HEK293 (cell line): Measurements from ENCODE around the gene HDHD3.

Experiments used
- MZF1 ChIP-seq: fragments of 450-650 bp; formaldehyde crosslinking; IDR thresholded peaks from 2 replicates; pipeline ENCODE4 v1.5.1; 2017; ENCODE audit warnings: missing biosample characterization, missing genetic modification characterization, borderline replicate concordance
- SP7 ChIP-seq: fragments of 450-650 bp; formaldehyde crosslinking; IDR thresholded peaks from 2 replicates; pipeline ENCODE4 v1.5.1; 2016; ENCODE audit warnings: missing biosample characterization, missing genetic modification characterization
- YY1 ChIP-seq: fragments of 450-650 bp; formaldehyde crosslinking; IDR thresholded peaks from 2 replicates; pipeline ENCODE4 v1.5.1; 2018; ENCODE audit warnings: missing biosample characterization, missing genetic modification characterization
- ZBTB48 ChIP-seq: fragments of 450-650 bp; formaldehyde crosslinking; IDR thresholded peaks from 2 replicates; pipeline ENCODE4 v1.5.1; 2016; ENCODE audit warnings: missing biosample characterization, missing genetic modification characterization
- ZBTB8A ChIP-seq: fragments of 450-650 bp; formaldehyde crosslinking; IDR thresholded peaks from 2 replicates; pipeline ENCODE4 v1.5.1; 2016; ENCODE audit warnings: missing biosample characterization, missing genetic modification characterization
- ZFP3 ChIP-seq: fragments of 450-650 bp; formaldehyde crosslinking; IDR thresholded peaks from 2 replicates; pipeline ENCODE4 v1.5.1; 2016; ENCODE audit warnings: low read depth, missing biosample characterization, missing genetic modification characterization
- ZNF121 ChIP-seq: fragments of 450-650 bp; formaldehyde crosslinking; IDR thresholded peaks from 2 replicates; pipeline ENCODE4 v1.5.1; 2016; ENCODE audit warnings: missing biosample characterization, missing genetic modification characterization
- ZNF133 ChIP-seq: fragments of 450-650 bp; formaldehyde crosslinking; IDR thresholded peaks from 2 replicates; pipeline ENCODE4 v1.5.1; 2016; ENCODE audit warnings: missing biosample characterization, missing genetic modification characterization
- ZNF148 ChIP-seq: fragments of 450-650 bp; formaldehyde crosslinking; IDR thresholded peaks from 2 replicates; pipeline ENCODE4 v1.5.0; 2017; ENCODE audit warnings: missing biosample characterization, missing genetic modification characterization, borderline replicate concordance
- ZNF175 ChIP-seq: fragments of 450-650 bp; formaldehyde crosslinking; IDR thresholded peaks from 2 replicates; pipeline ENCODE4 v1.5.1; 2016; ENCODE audit warnings: missing biosample characterization, missing genetic modification characterization
- ZNF248 ChIP-seq: fragments of 450-650 bp; formaldehyde crosslinking; IDR thresholded peaks from 2 replicates; pipeline ENCODE4 v1.5.1; 2017; ENCODE audit warnings: missing biosample characterization, missing genetic modification characterization
- ZNF311 ChIP-seq: fragments of 450-650 bp; formaldehyde crosslinking; IDR thresholded peaks from 2 replicates; pipeline ENCODE4 v1.5.1; 2017; ENCODE audit warnings: missing biosample characterization, missing genetic modification characterization, borderline replicate concordance
- ZNF335 ChIP-seq: fragments of 450-650 bp; formaldehyde crosslinking; conservative IDR thresholded peaks from 2 replicates; pipeline ENCODE4 v1.5.1; 2016; ENCODE audit warnings: missing biosample characterization, missing genetic modification characterization
- ZNF426 ChIP-seq: fragments of 450-650 bp; formaldehyde crosslinking; IDR thresholded peaks from 2 replicates; pipeline ENCODE4 v1.5.1; 2017; ENCODE audit warnings: missing biosample characterization, missing genetic modification characterization, mild to moderate bottlenecking, inconsistent platforms, moderate library complexity
- ZNF501 ChIP-seq: fragments of 450-650 bp; formaldehyde crosslinking; IDR thresholded peaks from 2 replicates; pipeline ENCODE4 v1.5.1; 2016; ENCODE audit warnings: missing biosample characterization, missing genetic modification characterization
- ZNF514 ChIP-seq: fragments of 450-650 bp; formaldehyde crosslinking; IDR thresholded peaks from 2 replicates; pipeline ENCODE4 v1.5.1; 2016; ENCODE audit warnings: missing biosample characterization, missing genetic modification characterization
- ZNF561 ChIP-seq: fragments of 450-650 bp; IDR thresholded peaks from 2 replicates; pipeline ENCODE4 v1.5.1; 2018; ENCODE audit warnings: missing biosample characterization, missing genetic modification characterization, borderline replicate concordance
- ZNF585B ChIP-seq: fragments of 450-650 bp; formaldehyde crosslinking; IDR thresholded peaks from 2 replicates; pipeline ENCODE4 v1.5.1; 2016; ENCODE audit warnings: missing biosample characterization, missing genetic modification characterization
- ZSCAN23 ChIP-seq: fragments of 450-650 bp; formaldehyde crosslinking; IDR thresholded peaks from 2 replicates; pipeline ENCODE4 v1.5.1; 2016; ENCODE audit warnings: missing biosample characterization, missing genetic modification characterization
- TF ChIP-seq, protein P1 (sequence below): fragments of 450-650 bp; formaldehyde crosslinking; IDR thresholded peaks from 2 replicates; pipeline ENCODE4 v1.5.1; 2017; ENCODE audit warnings: missing biosample characterization, missing genetic modification characterization
- TF ChIP-seq, protein P2 (sequence below): fragments of 450-650 bp; formaldehyde crosslinking; IDR thresholded peaks from 2 replicates; pipeline ENCODE4 v1.5.1; 2016; ENCODE audit warnings: missing biosample characterization, missing genetic modification characterization
- TF ChIP-seq, protein P3 (sequence below): fragments of 450-650 bp; formaldehyde crosslinking; IDR thresholded peaks from 2 replicates; pipeline ENCODE4 v1.5.1; 2016; ENCODE audit warnings: missing biosample characterization, missing genetic modification characterization
- TF ChIP-seq, protein P4 (sequence below): fragments of 450-650 bp; formaldehyde crosslinking; IDR thresholded peaks from 2 replicates; pipeline ENCODE4 v1.5.1; 2016; ENCODE audit warnings: missing biosample characterization, missing genetic modification characterization
- TF ChIP-seq, protein P5 (sequence below): fragments of 450-650 bp; formaldehyde crosslinking; IDR thresholded peaks from 2 replicates; pipeline ENCODE4 v1.5.1; 2016; ENCODE audit warnings: missing biosample characterization, missing genetic modification characterization

The HDHD3 gene

DNA sequence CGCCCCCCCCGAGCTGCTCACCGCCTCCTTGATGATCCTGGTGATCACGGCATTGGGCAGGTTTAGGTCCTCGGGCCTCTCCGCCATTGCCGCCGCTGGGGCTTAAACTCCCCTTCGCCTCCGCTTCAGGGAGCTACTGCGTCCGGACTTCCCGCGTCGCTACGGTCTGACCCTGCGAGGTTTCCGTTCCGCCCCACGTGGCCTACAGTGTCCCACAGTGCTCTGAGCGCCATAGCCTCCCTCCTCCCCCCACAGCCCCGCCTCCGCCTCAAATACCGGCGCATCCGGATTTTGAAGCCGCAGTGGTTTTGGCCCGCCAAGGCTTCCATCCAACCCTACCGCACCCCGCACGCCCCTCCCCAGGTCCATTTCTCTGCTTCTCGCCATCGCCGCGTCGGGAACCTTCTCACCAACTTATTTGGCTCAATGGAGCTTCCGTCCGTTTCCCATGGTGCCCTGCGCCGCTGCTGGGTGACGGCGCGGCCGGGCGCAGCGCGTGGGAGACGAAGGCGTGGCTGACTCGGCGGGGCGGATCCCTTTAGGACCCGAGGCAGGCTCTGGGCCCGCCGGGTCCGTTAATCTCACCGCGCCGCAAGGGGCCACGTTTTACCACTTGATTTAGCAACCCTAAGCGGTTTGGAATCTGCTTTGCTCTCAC, 33.5 kb upstream of the HDHD3 start, which contains the start of the genes C9orf43 and POLE3 (continued):
- TF ChIP-seq ZNF148 (no peak), ZNF561 (tag by site-specific recombination) (peak; percentile 32; the same call in 1 of the 2 replicates), YY1 (peak; percentile 68; the same call in 1 of the 2 replicates), ZNF175 (tag by site-specific recombination) (no peak), ZNF585B (no peak), ZBTB8A (tag by site-specific recombination) (peak; percentile 79), ZNF426 (no peak), ZNF311 (tag by site-specific recombination) (no peak), ZSCAN23 (tag by site-specific recombination) (no peak), ZFP3 (tag by site-specific recombination) (no peak), ZBTB48 (tag by site-specific recombination) (peak; percentile 94), ZNF248 (tag by site-specific recombination) (no peak), ZNF335 (tag by site-specific recombination) (peak; percentile 83), ZNF514 (tag by site-specific recombination) (no peak), ZNF501 (tag by site-specific recombination) (peak; percentile 89), SP7 (tag by site-specific recombination) (peak; percentile 80), ZNF121 (no peak), ZNF133 (no peak), MZF1 (tag by site-specific recombination) (no peak)
- TF ChIP-seq, protein P1, sequence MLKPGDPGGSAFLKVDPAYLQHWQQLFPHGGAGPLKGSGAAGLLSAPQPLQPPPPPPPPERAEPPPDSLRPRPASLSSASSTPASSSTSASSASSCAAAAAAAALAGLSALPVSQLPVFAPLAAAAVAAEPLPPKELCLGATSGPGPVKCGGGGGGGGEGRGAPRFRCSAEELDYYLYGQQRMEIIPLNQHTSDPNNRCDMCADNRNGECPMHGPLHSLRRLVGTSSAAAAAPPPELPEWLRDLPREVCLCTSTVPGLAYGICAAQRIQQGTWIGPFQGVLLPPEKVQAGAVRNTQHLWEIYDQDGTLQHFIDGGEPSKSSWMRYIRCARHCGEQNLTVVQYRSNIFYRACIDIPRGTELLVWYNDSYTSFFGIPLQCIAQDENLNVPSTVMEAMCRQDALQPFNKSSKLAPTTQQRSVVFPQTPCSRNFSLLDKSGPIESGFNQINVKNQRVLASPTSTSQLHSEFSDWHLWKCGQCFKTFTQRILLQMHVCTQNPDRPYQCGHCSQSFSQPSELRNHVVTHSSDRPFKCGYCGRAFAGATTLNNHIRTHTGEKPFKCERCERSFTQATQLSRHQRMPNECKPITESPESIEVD (tag by site-specific recombination): no peak
- TF ChIP-seq, protein P2, sequence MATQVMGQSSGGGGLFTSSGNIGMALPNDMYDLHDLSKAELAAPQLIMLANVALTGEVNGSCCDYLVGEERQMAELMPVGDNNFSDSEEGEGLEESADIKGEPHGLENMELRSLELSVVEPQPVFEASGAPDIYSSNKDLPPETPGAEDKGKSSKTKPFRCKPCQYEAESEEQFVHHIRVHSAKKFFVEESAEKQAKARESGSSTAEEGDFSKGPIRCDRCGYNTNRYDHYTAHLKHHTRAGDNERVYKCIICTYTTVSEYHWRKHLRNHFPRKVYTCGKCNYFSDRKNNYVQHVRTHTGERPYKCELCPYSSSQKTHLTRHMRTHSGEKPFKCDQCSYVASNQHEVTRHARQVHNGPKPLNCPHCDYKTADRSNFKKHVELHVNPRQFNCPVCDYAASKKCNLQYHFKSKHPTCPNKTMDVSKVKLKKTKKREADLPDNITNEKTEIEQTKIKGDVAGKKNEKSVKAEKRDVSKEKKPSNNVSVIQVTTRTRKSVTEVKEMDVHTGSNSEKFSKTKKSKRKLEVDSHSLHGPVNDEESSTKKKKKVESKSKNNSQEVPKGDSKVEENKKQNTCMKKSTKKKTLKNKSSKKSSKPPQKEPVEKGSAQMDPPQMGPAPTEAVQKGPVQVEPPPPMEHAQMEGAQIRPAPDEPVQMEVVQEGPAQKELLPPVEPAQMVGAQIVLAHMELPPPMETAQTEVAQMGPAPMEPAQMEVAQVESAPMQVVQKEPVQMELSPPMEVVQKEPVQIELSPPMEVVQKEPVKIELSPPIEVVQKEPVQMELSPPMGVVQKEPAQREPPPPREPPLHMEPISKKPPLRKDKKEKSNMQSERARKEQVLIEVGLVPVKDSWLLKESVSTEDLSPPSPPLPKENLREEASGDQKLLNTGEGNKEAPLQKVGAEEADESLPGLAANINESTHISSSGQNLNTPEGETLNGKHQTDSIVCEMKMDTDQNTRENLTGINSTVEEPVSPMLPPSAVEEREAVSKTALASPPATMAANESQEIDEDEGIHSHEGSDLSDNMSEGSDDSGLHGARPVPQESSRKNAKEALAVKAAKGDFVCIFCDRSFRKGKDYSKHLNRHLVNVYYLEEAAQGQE (tag by site-specific recombination): no peak; the same call in 1 of the 2 replicates
- TF ChIP-seq, protein P3, sequence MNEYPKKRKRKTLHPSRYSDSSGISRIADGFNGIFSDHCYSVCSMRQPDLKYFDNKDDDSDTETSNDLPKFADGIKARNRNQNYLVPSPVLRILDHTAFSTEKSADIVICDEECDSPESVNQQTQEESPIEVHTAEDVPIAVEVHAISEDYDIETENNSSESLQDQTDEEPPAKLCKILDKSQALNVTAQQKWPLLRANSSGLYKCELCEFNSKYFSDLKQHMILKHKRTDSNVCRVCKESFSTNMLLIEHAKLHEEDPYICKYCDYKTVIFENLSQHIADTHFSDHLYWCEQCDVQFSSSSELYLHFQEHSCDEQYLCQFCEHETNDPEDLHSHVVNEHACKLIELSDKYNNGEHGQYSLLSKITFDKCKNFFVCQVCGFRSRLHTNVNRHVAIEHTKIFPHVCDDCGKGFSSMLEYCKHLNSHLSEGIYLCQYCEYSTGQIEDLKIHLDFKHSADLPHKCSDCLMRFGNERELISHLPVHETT (tag by site-specific recombination): peak; percentile 68
- TF ChIP-seq, protein P4, sequence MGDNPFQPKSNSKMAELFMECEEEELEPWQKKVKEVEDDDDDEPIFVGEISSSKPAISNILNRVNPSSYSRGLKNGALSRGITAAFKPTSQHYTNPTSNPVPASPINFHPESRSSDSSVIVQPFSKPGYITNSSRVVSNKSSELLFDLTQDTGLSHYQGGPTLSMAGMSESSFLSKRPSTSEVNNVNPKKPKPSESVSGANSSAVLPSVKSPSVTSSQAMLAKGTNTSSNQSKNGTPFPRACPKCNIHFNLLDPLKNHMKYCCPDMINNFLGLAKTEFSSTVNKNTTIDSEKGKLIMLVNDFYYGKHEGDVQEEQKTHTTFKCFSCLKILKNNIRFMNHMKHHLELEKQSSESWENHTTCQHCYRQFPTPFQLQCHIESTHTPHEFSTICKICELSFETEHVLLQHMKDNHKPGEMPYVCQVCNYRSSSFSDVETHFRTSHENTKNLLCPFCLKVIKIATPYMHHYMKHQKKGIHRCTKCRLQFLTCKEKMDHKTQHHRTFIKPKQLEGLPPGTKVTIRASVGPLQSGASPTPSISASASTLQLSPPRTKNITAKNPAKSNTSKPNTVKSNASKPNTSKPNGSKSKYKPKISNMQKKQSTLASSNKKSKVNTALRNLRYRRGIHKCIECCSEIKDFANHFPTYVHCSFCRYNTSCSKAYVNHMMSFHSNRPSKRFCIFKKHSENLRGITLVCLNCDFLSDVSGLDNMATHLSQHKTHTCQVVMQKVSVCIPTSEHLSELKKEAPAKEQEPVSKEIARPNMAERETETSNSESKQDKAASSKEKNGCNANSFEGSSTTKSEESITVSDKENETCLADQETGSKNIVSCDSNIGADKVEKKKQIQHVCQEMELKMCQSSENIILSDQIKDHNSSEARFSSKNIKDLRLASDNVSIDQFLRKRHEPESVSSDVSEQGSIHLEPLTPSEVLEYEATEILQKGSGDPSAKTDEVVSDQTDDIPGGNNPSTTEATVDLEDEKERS: no peak
- TF ChIP-seq, protein P5, sequence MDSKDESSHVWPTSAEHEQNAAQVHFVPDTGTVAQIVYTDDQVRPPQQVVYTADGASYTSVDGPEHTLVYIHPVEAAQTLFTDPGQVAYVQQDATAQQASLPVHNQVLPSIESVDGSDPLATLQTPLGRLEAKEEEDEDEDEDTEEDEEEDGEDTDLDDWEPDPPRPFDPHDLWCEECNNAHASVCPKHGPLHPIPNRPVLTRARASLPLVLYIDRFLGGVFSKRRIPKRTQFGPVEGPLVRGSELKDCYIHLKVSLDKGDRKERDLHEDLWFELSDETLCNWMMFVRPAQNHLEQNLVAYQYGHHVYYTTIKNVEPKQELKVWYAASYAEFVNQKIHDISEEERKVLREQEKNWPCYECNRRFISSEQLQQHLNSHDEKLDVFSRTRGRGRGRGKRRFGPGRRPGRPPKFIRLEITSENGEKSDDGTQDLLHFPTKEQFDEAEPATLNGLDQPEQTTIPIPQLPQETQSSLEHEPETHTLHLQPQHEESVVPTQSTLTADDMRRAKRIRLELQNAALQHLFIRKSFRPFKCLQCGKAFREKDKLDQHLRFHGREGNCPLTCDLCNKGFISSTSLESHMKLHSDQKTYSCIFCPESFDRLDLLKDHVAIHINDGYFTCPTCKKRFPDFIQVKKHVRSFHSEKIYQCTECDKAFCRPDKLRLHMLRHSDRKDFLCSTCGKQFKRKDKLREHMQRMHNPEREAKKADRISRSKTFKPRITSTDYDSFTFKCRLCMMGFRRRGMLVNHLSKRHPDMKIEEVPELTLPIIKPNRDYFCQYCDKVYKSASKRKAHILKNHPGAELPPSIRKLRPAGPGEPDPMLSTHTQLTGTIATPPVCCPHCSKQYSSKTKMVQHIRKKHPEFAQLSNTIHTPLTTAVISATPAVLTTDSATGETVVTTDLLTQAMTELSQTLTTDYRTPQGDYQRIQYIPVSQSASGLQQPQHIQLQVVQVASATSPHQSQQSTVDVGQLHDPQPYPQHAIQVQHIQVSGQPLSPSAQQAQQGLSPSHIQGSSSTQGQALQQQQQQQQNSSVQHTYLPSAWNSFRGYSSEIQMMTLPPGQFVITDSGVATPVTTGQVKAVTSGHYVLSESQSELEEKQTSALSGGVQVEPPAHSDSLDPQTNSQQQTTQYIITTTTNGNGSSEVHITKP (tag by site-specific recombination): peak; percentile 89
